BJ (cell line): ENCODE measurements around the gene TMEM186. TPM values are rescaled to one million over a fixed set of nuclear protein-coding genes. Genes with fewer than 3 reads are reported as not detected.

Source experiments
- CTCF ChIA-PET: fragments of 350-600 bp; formaldehyde crosslinking; extraction: SDS; loops from one replicate; lab custom pipeline; 2021; ENCODE audit warnings: antibody characterized with exemption, inconsistent platforms; lab: Yijun Ruan, JAX
- POLR2A ChIA-PET: fragments of 300-600 bp; sonication (Branson Sonifier 250); formaldehyde crosslinking; extraction: SDS; loops from one replicate; lab custom pipeline; 2021; ENCODE audit warnings: antibody characterized with exemption; lab: Charles Lee
- DNase-seq: peaks from one replicate; pipeline ENCODE4 v3.0.0-alpha.2; 2011; ENCODE audit warnings: low read depth
- H3K27me3 ChIP-seq: 2 replicates; pipeline ENCODE4 v1.6.0; 2011; ENCODE audit warnings: low read length; ENCODE audit not compliant: control insufficient read depth, insufficient read depth
- H3K36me3 ChIP-seq: 2 replicates; pipeline ENCODE4 v1.5.1; 2011; ENCODE audit warnings: low read length; ENCODE audit not compliant: control insufficient read depth, insufficient read depth
- H3K4me3 ChIP-seq: 2 replicates; pipeline ENCODE4 v1.5.1; 2011; ENCODE audit warnings: low read depth, mild to moderate bottlenecking, control low read depth, low read length
- polyA plus RNA-seq: library from polyadenylated mRNA; depleted of rRNA; stranded (reverse); fragments of >200 nt; gene quantifications from 2 replicates; pipeline ENCODE4 v1.2.3, GENCODE V29; 2011
- TF ChIP-seq, protein P1 (sequence below): IDR thresholded peaks from 2 replicates; pipeline ENCODE4 v1.5.1; 2011; ENCODE audit warnings: low read depth, mild to moderate bottlenecking, control low read depth, inconsistent platforms, low read length, moderate library complexity; ENCODE audit not compliant: insufficient read depth

The TMEM186 gene
- polyA plus RNA-seq, 1 experiment: 7.9 TPM

DNA sequence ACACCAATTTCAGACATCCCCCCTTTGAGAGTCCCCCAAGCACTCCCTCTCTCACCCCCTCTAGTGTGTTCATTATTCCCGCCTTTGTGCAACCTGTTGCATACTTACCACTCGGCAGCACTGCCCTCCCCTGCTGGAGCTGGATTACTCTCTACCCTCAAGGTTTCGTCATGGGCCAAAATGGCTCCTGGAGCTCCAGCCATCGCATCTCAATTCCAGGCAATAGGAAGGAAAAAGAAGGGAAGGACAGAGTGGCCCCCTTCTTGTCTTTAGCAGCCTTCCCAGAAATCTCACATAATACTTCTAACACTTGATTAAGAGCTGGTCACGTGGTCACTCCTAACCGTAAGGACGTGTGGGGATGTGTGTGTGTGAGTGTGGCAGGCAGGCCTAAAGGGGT is 20.2 kb downstream of the TMEM186 start:
- Histone ChIP-seq H3K4me3 (no peak overlapping the region), H3K27me3 (no peaks in the 10 kb centered on the region), H3K36me3 (no peaks in the 10 kb centered on the region)
- TF ChIP-seq, protein P1, sequence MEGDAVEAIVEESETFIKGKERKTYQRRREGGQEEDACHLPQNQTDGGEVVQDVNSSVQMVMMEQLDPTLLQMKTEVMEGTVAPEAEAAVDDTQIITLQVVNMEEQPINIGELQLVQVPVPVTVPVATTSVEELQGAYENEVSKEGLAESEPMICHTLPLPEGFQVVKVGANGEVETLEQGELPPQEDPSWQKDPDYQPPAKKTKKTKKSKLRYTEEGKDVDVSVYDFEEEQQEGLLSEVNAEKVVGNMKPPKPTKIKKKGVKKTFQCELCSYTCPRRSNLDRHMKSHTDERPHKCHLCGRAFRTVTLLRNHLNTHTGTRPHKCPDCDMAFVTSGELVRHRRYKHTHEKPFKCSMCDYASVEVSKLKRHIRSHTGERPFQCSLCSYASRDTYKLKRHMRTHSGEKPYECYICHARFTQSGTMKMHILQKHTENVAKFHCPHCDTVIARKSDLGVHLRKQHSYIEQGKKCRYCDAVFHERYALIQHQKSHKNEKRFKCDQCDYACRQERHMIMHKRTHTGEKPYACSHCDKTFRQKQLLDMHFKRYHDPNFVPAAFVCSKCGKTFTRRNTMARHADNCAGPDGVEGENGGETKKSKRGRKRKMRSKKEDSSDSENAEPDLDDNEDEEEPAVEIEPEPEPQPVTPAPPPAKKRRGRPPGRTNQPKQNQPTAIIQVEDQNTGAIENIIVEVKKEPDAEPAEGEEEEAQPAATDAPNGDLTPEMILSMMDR: no peak
- POLR2A ChIA-PET: no interaction called here
- DNase-seq: no peak
- CTCF ChIA-PET: no interaction called here

DNA sequence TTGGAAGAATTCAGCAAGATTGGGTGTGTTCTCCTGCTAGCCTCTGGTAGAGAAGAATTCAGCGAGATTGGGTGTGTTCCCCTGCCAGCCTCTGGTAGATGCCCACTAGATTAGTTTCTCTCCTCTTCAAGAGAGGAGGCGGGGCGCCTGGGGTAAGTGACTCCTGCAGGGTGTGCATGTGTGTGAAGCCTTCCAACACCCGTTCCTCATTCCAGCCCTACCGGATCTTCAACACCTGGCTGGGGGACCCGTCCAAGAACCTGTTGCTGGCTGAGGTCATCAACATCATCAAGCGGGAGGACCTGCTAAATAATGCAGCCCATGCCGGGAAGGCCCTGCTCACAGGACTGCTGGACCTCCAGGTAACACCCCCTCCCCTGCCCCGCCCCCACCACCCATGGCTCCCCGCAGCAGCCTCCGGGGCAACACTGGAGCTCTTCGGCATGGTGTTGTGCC is 21.3 kb downstream of the TMEM186 start:
- CTCF ChIA-PET: no interaction called here
- TF ChIP-seq, protein P1: no peak
- DNase-seq: no peak
- no peaks in the 10 kb centered on the region for H3K36me3 ChIP-seq
- no peaks in the 10 kb centered on the region for H3K27me3 ChIP-seq
- no peak overlapping the region for H3K4me3 ChIP-seq
- POLR2A ChIA-PET: no interaction called here

DNA sequence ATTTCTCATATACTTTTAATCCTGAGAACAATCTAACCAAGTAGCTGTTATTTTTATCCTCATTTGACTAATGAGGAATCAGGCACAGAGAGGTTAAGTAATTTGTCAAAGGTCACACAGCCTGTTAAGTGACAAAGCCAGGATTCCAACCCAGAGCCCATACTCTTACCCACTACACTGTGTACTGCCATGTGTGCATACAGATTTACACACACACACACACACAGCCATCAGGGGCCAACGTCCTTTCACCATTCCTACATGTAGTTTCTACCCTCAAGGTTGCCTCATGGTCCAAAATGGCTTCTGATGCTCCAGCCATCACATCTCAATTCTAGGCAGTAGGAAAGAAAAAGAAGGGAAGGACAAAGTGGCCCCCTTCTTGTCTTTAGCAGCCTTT is 22.1 kb downstream of the TMEM186 start:
- Histone ChIP-seq H3K36me3 (no peaks in the 10 kb centered on the region), H3K4me3 (no peak overlapping the region), H3K27me3 (no peaks in the 10 kb centered on the region)
- CTCF ChIA-PET: no interaction called here
- TF ChIP-seq, protein P1: no peak
- POLR2A ChIA-PET: no interaction called here
- no peak for DNase-seq

DNA sequence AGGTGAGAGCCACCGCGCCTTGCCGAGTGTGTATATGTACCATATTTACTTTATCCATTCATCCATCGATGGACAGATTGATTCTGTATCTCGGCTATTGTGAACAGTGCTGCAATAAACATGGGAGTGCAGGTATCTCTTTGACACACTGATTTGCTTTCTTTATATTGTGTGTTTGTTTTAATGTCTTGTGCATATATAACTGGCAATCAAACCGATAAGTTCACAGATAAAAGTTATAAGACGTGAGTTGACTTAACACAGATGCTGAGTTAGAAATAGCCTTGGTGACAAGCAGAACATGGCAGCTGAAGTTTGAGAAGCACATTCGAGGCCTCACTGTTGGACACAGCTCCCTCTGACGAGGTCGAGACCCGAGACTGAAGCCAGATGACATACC is 23.2 kb downstream of the TMEM186 start:
- H3K27me3 ChIP-seq: no peaks in the 10 kb centered on the region
- H3K36me3 ChIP-seq: no peaks in the 10 kb centered on the region
- CTCF ChIA-PET: no interaction called here
- TF ChIP-seq, protein P1: no peak
- DNase-seq: no peak
- POLR2A ChIA-PET: no interaction called here
- no peak overlapping the region for H3K4me3 ChIP-seq

DNA sequence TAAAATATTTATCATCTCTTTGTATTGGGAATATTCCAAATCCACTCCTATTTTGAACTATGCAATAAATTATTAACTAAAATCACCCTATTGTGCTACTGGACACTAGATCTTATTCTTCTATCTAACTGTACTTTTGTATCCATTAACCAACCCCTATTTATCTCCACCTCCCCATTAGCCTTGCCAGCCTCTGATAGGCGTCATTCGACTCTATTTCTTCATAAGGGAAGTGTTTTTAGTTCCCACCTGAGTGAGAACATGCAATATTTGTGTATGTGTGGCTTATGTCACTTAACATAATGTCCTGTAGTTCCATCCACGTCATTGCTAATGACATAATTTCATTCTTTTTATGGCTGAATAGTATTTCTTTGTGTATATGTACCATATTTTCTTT is 23.9 kb downstream of the TMEM186 start:
- CTCF ChIA-PET: no interaction called here
- TF ChIP-seq, protein P1: no peak

More for the DNA sequence above, 23.9 kb downstream of the TMEM186 start:
- no peak overlapping the region for H3K4me3 ChIP-seq
- no peaks in the 10 kb centered on the region for H3K27me3 ChIP-seq
- DNase-seq: no peak
- POLR2A ChIA-PET: no interaction called here
- H3K36me3 ChIP-seq: no peaks in the 10 kb centered on the region
